ENCODE data around the gene HP1BP3.

HP1BP3 gene

GRCh38 chr1:20693623-20694022, 93.5 kb downstream of the HP1BP3 start:
- ChIA-PET POLR2A (interaction anchor here (1.1 kb wide), 1 partner anchor 32 kb away, joined by 3 read pairs; the partner anchor contains the start of gene DDOST), CTCF (no interaction called here)
- no peak for DNase-seq (ENCODE audit: extremely low spot score)
- TF ChIP-seq BHLHE40 (IDR thresholded peaks at IDR 0.05; ENCODE audit: borderline replicate concordance): no peak
- TF ChIP-seq CTBP1 (IDR thresholded peaks at IDR 0.05; ENCODE audit: borderline replicate concordance): no peak
- TF ChIP-seq SUZ12 (IDR thresholded peaks at IDR 0.05): no peak
- TF ChIP-seq TARDBP (IDR thresholded peaks at IDR 0.05): no peak
- no peak for TF ChIP-seq ZNF384 (IDR thresholded peaks at IDR 0.05)
- no peak for TF ChIP-seq FOXM1 (IDR thresholded peaks at IDR 0.05; ENCODE audit: borderline replicate concordance)
- no peak for TF ChIP-seq FOXK2 (IDR thresholded peaks at IDR 0.05)
- TF ChIP-seq, protein P1, sequence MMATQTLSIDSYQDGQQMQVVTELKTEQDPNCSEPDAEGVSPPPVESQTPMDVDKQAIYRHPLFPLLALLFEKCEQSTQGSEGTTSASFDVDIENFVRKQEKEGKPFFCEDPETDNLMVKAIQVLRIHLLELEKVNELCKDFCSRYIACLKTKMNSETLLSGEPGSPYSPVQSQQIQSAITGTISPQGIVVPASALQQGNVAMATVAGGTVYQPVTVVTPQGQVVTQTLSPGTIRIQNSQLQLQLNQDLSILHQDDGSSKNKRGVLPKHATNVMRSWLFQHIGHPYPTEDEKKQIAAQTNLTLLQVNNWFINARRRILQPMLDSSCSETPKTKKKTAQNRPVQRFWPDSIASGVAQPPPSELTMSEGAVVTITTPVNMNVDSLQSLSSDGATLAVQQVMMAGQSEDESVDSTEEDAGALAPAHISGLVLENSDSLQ (IDR thresholded peaks at IDR 0.05): no peak
- TF ChIP-seq LEF1 (IDR thresholded peaks at IDR 0.05; ENCODE audit: borderline replicate concordance): no peak
- TF ChIP-seq ELF4 (IDR thresholded peaks at IDR 0.05): no peak
- no peak for TF ChIP-seq ARNT (IDR thresholded peaks at IDR 0.05)
- TF ChIP-seq HDGF (IDR thresholded peaks at IDR 0.05; ENCODE audit: borderline replicate concordance): no peak
- TF ChIP-seq NFRKB (IDR thresholded peaks at IDR 0.05): no peak
- no peak for TF ChIP-seq SP1 (IDR thresholded peaks at IDR 0.05)
- TF ChIP-seq L3MBTL2 (conservative IDR thresholded peaks at IDR 0.05): no peak
- TF ChIP-seq FOXA1 (IDR thresholded peaks at IDR 0.05): no peak
